Measurements from ENCODE around the gene BBS9. TPM values are rescaled to one million over a fixed set of nuclear protein-coding genes. Genes with fewer than 3 reads are reported as not detected.

Gene BBS9
- total and polyA plus RNA-seq, 9 of the 15 experiments (the other 6 are each of a cell fraction or from before 2014, with no cell fraction given): 0.77 to 3.3 (median 2.4) TPM

GRCh38 chr7:33243319-33243881, 114.0 kb downstream of the BBS9 start (continued):
- TF ChIP-seq REST (IDR thresholded peaks at IDR 0.05; ENCODE audit: borderline replicate concordance): peak; percentile 35; the same call in 1 of the 2 replicates
- no peak for TF ChIP-seq REST (CRISPR knock-in tag; IDR thresholded peaks at IDR 0.05; ENCODE audit: low read depth)
- peak; percentile 66 to 81 for TF ChIP-seq RAD21 (CRISPR knock-in tag; conservative IDR thresholded peaks at IDR 0.05 in 1 of 2, IDR thresholded peaks at IDR 0.05 in 1 of 2)
- TF ChIP-seq NCOA4 (IDR thresholded peaks at IDR 0.05; ENCODE audit: partially characterized antibody): no peak
- TF ChIP-seq TRIM24 (IDR thresholded peaks at IDR 0.05): no peak
- TF ChIP-seq OTX1 (CRISPR knock-in tag; IDR thresholded peaks at IDR 0.05): no peak
- no peak for TF ChIP-seq HIVEP1 (CRISPR knock-in tag; IDR thresholded peaks at IDR 0.05)
- TF ChIP-seq BDP1 (IDR thresholded peaks at IDR 0.05; ENCODE audit: insufficient read depth, insufficient read length): no peak

Measured in K562 (cell line).